IPS DF 4.7 (cell line): ENCODE results near the gene WASL.

ENCODE experiments used
- DNase-seq: peaks from one replicate; pipeline ENCODE4 v3.0.0-alpha.2; 2013; ENCODE audit warnings: low spot score; ENCODE audit errors: extremely low read depth

The WASL gene

GRCh38 chr7:123695944-123696677, 52.7 kb downstream of the WASL start:
- no peak for DNase-seq

- DNase-seq, result peak; percentile 33
Observed at GRCh38 chr7:123692471-123692877, 56.3 kb downstream of the WASL start.

GRCh38 chr7:123690550-123690949, 58.3 kb downstream of the WASL start:
- DNase-seq, result no peak

GRCh38 chr7:123689250-123689649, 59.6 kb downstream of the WASL start:
- no peak for DNase-seq

GRCh38 chr7:123687727-123688126, 61.1 kb downstream of the WASL start:
- DNase-seq, result no peak

GRCh38 chr7:123687161-123687560, 61.6 kb downstream of the WASL start:
- DNase-seq, result no peak

- DNase-seq, result no peak
Observed at GRCh38 chr7:123682690-123683089, 66.1 kb downstream of the WASL start.

GRCh38 chr7:123681561-123681960, 67.2 kb downstream of the WASL start:
- DNase-seq, result no peak

- DNase-seq, result no peak
Observed at GRCh38 chr7:123680580-123680979, 68.2 kb downstream of the WASL start.

GRCh38 chr7:123679614-123680013, 69.2 kb downstream of the WASL start:
- DNase-seq, result no peak

- DNase-seq, result no peak
Observed at GRCh38 chr7:123677061-123677715, 71.6 kb downstream of the WASL start.

- no peak for DNase-seq
Observed at GRCh38 chr7:123675181-123675473, 73.7 kb downstream of the WASL start.

GRCh38 chr7:123674399-123675180, 74.2 kb downstream of the WASL start:
- DNase-seq, result no peak

GRCh38 chr7:123673752-123674398, 74.9 kb downstream of the WASL start:
- DNase-seq, result no peak

GRCh38 chr7:123673137-123673732, 75.6 kb downstream of the WASL start:
- DNase-seq, result no peak

- DNase-seq, result no peak
Observed at GRCh38 chr7:123669485-123669884, 79.3 kb downstream of the WASL start.

- DNase-seq, result no peak
Observed at GRCh38 chr7:123666492-123666891, 82.3 kb downstream of the WASL start.

GRCh38 chr7:123665896-123666295, 82.9 kb downstream of the WASL start:
- DNase-seq, result no peak

GRCh38 chr7:123665157-123665556, 83.6 kb downstream of the WASL start:
- DNase-seq, result no peak

- no peak for DNase-seq
Observed at GRCh38 chr7:123663200-123663599, 85.6 kb downstream of the WASL start.

GRCh38 chr7:123662755-123663154, 86.0 kb downstream of the WASL start:
- DNase-seq, result no peak

- DNase-seq, result no peak
Observed at GRCh38 chr7:123662293-123662692, 86.5 kb downstream of the WASL start.
